Measurements from ENCODE around the gene UNC13D.

UNC13D gene

DNA sequence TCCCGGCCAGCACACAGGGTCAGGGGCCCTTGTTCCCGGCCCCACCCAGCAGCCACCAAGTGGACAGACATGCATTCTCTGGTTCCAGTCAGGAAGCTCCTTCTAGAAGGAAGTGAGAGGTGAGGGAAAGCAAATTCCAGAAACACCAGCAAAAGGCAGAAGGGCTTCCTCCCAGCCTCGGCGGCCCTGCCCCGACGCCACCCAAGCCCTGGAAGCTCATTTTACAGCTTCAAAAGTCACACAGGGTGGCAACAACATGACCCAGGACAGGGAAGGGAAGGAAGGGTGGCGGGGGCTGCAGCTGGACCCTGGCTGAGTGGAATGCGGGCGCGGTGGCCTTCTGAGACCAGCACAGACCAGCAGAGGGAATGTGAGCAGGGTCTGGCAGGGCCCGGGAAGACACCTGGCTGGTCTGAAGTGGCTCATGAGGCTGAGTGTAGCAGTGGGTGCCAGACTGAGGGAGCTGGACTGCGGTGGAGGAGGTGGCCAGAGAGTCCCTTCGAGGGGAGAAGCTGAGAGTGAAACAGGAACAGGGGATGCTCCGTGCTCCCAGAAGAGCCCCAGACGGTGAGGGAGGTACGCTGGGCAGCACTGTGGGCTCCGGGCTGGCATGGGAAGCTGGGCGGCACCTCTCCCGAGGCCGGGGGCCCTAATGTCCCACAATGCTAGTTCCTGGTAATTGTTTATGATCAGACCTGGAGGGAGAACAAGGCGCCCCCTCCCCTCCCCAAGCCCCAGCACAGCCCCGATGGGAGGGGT lies 1.9 kb upstream of the UNC13D start:
- DNase-seq (ENCODE audit: low read depth) = no peak
- TF ChIP-seq, protein P1, sequence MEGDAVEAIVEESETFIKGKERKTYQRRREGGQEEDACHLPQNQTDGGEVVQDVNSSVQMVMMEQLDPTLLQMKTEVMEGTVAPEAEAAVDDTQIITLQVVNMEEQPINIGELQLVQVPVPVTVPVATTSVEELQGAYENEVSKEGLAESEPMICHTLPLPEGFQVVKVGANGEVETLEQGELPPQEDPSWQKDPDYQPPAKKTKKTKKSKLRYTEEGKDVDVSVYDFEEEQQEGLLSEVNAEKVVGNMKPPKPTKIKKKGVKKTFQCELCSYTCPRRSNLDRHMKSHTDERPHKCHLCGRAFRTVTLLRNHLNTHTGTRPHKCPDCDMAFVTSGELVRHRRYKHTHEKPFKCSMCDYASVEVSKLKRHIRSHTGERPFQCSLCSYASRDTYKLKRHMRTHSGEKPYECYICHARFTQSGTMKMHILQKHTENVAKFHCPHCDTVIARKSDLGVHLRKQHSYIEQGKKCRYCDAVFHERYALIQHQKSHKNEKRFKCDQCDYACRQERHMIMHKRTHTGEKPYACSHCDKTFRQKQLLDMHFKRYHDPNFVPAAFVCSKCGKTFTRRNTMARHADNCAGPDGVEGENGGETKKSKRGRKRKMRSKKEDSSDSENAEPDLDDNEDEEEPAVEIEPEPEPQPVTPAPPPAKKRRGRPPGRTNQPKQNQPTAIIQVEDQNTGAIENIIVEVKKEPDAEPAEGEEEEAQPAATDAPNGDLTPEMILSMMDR (IDR thresholded peaks at IDR 0.05; ENCODE audit: insufficient read depth, low read depth, low read length, missing control alignments) = peak; percentile 4
- H3K4me3 ChIP-seq (ENCODE audit: low read length) = no peak overlapping the region

DNA sequence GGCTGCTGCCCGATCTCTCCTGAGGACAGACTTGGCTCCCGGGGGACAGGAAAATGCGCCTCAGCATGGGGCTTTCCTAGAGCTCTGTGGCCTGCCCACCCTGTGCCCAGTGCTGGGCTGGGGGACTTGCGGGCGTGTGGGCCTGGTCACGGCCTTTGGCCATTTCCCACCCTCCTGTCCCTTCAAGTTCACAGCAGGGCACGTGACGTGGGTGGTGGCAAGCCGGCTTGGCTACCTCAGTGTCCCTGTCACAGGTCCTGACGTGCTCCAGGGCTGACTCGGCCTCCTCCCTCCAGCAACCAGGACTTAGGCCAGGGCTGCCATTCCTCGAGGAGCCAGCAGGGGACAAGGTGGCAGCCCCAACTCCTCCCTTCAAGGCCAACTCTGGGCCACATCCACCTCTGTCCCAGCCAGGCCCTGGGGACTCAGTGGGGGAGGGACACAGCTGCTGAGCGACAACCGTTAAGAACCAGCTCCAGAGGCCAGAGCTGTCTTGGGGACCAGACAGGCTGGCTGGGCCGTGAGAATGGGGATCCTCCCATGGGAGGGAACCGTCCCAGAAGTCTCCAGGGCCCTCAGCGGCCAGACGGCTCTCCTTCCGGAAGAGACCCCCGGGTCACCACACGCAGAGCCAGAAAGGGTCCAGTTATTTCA lies 981 bp upstream of the UNC13D start:
- TF ChIP-seq, protein P1 (IDR thresholded peaks at IDR 0.05; ENCODE audit: insufficient read depth, low read depth, low read length, missing control alignments) = peak; percentile 81
- no peak overlapping the region for H3K4me3 ChIP-seq (ENCODE audit: low read length)
- DNase-seq (ENCODE audit: low read depth) = peak; percentile 85

DNA sequence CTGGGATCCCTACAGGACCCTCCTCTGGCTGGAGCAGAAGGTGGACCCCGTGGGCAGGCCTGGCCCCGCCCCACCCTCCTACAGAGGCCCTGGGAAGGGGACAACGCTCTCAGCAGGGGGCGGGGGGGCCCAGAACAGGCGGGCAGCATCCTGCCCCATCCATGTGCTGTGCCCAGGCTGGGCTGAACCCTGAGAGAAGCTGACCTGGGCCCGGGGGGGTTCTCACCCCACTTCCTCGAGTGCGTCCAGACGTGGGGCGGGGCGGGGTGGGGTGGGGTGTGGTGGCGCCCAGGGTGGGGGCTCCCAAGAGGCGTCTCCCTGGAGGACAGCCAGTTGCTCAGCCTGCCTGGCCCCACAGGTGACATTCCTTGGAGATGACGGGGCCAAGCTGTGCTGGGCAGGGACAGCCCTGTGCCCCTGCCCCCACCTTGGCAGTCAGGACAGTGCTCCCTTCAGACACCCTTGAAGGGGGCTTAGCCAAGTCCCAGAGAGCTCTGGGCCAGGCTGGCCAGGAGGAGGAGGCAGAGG lies 390 bp upstream of the UNC13D start:
- no peak overlapping the region for H3K4me3 ChIP-seq (ENCODE audit: low read length)
- TF ChIP-seq, protein P1 (IDR thresholded peaks at IDR 0.05; ENCODE audit: insufficient read depth, low read depth, low read length, missing control alignments) = no peak
- peak; percentile 81 for DNase-seq (ENCODE audit: low read depth)

DNA sequence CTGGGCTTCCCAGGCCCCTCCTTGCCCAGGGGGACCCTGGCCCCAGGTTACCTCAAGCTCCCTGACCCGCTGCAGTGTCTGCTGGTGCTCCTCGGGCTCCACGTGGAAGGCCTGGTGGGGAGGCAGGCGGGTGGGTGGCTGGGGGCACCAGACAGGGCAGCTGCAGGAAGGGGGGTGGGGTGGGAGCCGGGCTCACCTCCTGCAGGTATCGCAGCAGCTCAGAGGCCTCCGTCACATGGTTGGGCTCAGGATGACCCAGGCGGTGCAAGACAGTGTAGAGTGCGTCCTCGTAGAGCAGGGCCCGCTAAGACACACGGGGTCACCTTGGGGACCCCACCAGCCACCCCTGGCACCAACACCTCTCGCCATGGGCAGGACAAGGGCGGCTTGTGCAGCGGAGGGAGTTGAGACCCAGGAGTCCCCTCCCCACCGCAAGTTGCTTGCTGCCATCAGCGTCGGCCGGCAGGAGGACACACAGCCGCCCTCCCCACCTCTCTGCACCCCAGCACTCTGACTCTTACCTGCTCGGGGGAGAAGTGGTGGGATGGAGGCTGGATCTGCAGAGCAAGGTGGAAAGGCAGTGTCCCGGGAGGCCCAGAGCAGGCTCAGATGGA lies 1.1 kb downstream of the UNC13D start:
- H3K4me3 ChIP-seq (ENCODE audit: low read length) = no peak overlapping the region
- no peak for DNase-seq (ENCODE audit: low read depth)
- TF ChIP-seq, protein P1 (IDR thresholded peaks at IDR 0.05; ENCODE audit: insufficient read depth, low read depth, low read length, missing control alignments) = no peak

DNA sequence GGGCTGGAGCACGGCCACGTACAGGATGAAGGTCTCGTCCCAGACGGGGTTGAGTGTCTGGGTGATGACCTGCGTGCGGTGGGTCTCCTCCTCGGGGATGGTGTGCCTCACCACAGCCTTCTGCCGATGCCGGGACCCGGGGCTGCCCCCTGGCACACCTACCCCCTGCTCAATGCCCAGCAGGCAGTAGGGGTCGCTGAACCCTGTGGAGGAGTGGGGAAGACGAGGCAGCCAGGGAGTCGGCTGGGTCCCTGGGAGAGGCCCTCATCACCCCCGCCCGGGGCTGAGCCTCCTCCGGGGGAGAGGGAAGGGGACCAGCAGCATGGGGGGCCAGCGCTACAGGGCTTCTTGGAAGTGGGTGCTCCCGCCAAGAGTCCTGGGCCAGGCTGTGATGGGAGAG lies 1.8 kb downstream of the UNC13D start:
- no peak overlapping the region for H3K4me3 ChIP-seq (ENCODE audit: low read length)
- TF ChIP-seq, protein P1 (IDR thresholded peaks at IDR 0.05; ENCODE audit: insufficient read depth, low read depth, low read length, missing control alignments) = no peak
- DNase-seq (ENCODE audit: low read depth) = no peak

DNA sequence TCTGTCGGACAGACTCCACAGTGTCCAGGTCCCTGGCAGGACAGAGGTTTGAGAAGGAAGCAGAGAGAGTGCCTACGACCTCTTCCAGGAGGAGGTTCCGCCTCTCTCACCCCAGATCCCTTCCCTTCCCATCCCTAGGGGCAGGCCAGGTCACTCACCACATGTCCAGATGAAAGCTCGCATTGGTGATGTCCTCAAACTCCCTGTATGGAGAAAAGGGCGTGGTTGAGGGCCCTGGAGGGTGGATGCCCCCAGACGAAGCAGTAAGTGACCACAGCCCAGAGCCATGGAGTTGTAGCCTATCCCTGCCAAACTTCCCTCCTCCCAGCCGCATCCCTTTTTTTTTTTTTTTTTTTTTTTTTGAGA lies 3.4 kb downstream of the UNC13D start:
- TF ChIP-seq, protein P1 (IDR thresholded peaks at IDR 0.05; ENCODE audit: insufficient read depth, low read depth, low read length, missing control alignments) = no peak
- H3K4me3 ChIP-seq (ENCODE audit: low read length) = no peak overlapping the region
- DNase-seq (ENCODE audit: low read depth) = no peak

All from epithelial cell of esophagus (primary cell).